ENCODE data around the gene FGF23. TPM values are rescaled to one million over a fixed set of nuclear protein-coding genes. Genes with fewer than 3 reads are reported as not detected.

Gene FGF23
- polyA plus RNA-seq, 3 donors: not detected

- no peaks in the 10 kb centered on the region for H3K9me3 ChIP-seq (replicated peaks in 1 of 2; ENCODE audit: control insufficient read depth in 1 of 2, insufficient read depth in 1 of 2, low read length in 2 of 2)
- Mint-ChIP-seq H3K27ac (no peak overlapping the region), H3K9me3 (peaks cover 0 to 2% (median 0%) of the 10 kb centered on the region in 7 donors), H3K36me3 (no peaks in the 10 kb centered on the region), H3K4me3 (no peak overlapping the region), H3K27me3 (ENCODE audit: low read depth in 3 of 3) (peaks cover 3 to 11% (median 6%) of the 10 kb centered on the region in 3 donors), H3K4me1 (no peaks in the 10 kb centered on the region)
- no peak overlapping the region for H3K9ac ChIP-seq (ENCODE audit: insufficient read depth, low read length, poor library complexity, severe bottlenecking)
- no peaks in the 10 kb centered on the region for H3K4me1 ChIP-seq (ENCODE audit: control insufficient read depth in 1 of 2, insufficient read depth in 2 of 2, low read length in 2 of 2)
- H2AFZ ChIP-seq (ENCODE audit: insufficient read depth, low read depth, low read length, poor library complexity, severe bottlenecking): no peak overlapping the region
- no peaks in the 10 kb centered on the region for H3K79me2 ChIP-seq (ENCODE audit: insufficient read depth, low read length)
- intact Hi-C loops (cut with micrococcal nuclease): loop anchor here in 1 of 2 donors (2.0 kb wide), 1 partner anchor 22 kb away; no protein-coding TSS in a partner anchor
- no peak overlapping the region for H3K27ac ChIP-seq (ENCODE audit: low read depth in 1 of 2, low read length in 2 of 2)
- no peaks in the 10 kb centered on the region for H4K20me1 ChIP-seq (ENCODE audit: insufficient read depth, low read length)
- H3K27me3 ChIP-seq (ENCODE audit: control insufficient read depth in 2 of 2, insufficient read depth in 2 of 2, low read length in 2 of 2): peaks cover 0 to under 1% of the 10 kb centered on the region in 2 donors
- H3K4me2 ChIP-seq (replicated peaks; ENCODE audit: extremely low read depth, low read length, poor library complexity, severe bottlenecking): no peak overlapping the region
- no peaks in the 10 kb centered on the region for H3K36me3 ChIP-seq (replicated peaks in 1 of 2; ENCODE audit: control insufficient read depth in 1 of 2, insufficient read depth in 2 of 2, low read length in 2 of 2)
- TF ChIP-seq CTCF (IDR thresholded peaks at IDR 0.05): no peak
- 92% methylated on average over 2 of the region's 4 CpGs for WGBS (ENCODE audit: insufficient coverage)
- DNase-seq: no peak
- no peak overlapping the region for H3K4me3 ChIP-seq (replicated peaks in 1 of 3; ENCODE audit: low read depth in 2 of 3, low read length in 3 of 3)
Observed at GRCh38 chr12:4386801-4387200, 7.3 kb upstream of the FGF23 start.

- Histone ChIP-seq H3K4me1 (ENCODE audit: control insufficient read depth in 1 of 2, insufficient read depth in 2 of 2, low read length in 2 of 2) (no peaks in the 10 kb centered on the region), H3K79me2 (ENCODE audit: insufficient read depth, low read length) (no peaks in the 10 kb centered on the region), H3K9ac (ENCODE audit: insufficient read depth, low read length, poor library complexity, severe bottlenecking) (no peak overlapping the region), H2AFZ (ENCODE audit: insufficient read depth, low read depth, low read length, poor library complexity, severe bottlenecking) (no peak overlapping the region), H3K36me3 (replicated peaks in 1 of 2; ENCODE audit: control insufficient read depth in 1 of 2, insufficient read depth in 2 of 2, low read length in 2 of 2) (no peaks in the 10 kb centered on the region), H3K27ac (ENCODE audit: low read depth in 1 of 2, low read length in 2 of 2) (no peak overlapping the region), H3K27me3 (ENCODE audit: control insufficient read depth in 2 of 2, insufficient read depth in 2 of 2, low read length in 2 of 2) (peaks cover 11 to 18% of the 10 kb centered on the region in 2 donors), H4K20me1 (ENCODE audit: insufficient read depth, low read length) (no peaks in the 10 kb centered on the region), H3K9me3 (replicated peaks in 1 of 2; ENCODE audit: control insufficient read depth in 1 of 2, insufficient read depth in 1 of 2, low read length in 2 of 2) (no peaks in the 10 kb centered on the region), H3K4me3 (replicated peaks in 1 of 3; ENCODE audit: low read depth in 2 of 3, low read length in 3 of 3) (no peak overlapping the region), H3K4me2 (replicated peaks; ENCODE audit: extremely low read depth, low read length, poor library complexity, severe bottlenecking) (no peak overlapping the region)
- 93% methylated on average over 7 of the region's 8 CpGs for WGBS (ENCODE audit: insufficient coverage)
- intact Hi-C loops (cut with micrococcal nuclease): no loop called here
- Mint-ChIP-seq H3K9me3 (no peaks in the 10 kb centered on the region), H3K27me3 (ENCODE audit: low read depth in 3 of 3) (peaks cover 3 to 26% (median 14%) of the 10 kb centered on the region in 3 donors), H3K4me1 (peaks cover 3% of the 10 kb centered on the region), H3K36me3 (no peaks in the 10 kb centered on the region), H3K27ac (no peak overlapping the region), H3K4me3 (no peak overlapping the region)
- TF ChIP-seq CTCF (IDR thresholded peaks at IDR 0.05): no peak
- no peak for DNase-seq
Observed at GRCh38 chr12:4383304-4383865, 3.9 kb upstream of the FGF23 start.
